Nucleus accumbens (tissue), 56 donors: ENCODE data around the gene UROC1.
"Not testable (repeated sequence)": the region's sequence is repeated elsewhere in the genome, so short reads cannot be mapped to it uniquely, and the experiment has no call there.

Experiments
- DNase-seq, 56 donors: peaks; one replicate each; lab custom pipeline; 2025; lab: John Stamatoyannopoulos, UW

Gene UROC1

GRCh38 chr3:126535636-126536035 lies 18.1 kb upstream of the UROC1 start:
- no peak for DNase-seq

GRCh38 chr3:126534716-126535115 lies 17.1 kb upstream of the UROC1 start:
- DNase-seq, result not testable (repeated sequence)

- DNase-seq, result no peak
Measured at GRCh38 chr3:126533506-126533905, 15.9 kb upstream of the UROC1 start.

- no peak for DNase-seq
Measured at GRCh38 chr3:126531051-126531330, 13.4 kb upstream of the UROC1 start.

GRCh38 chr3:126530171-126531050 lies 12.8 kb upstream of the UROC1 start:
- peak in 2 of 56 donors; percentile 12 to 31 for DNase-seq

- no peak for DNase-seq
Measured at GRCh38 chr3:126529585-126530170, 12.1 kb upstream of the UROC1 start.

- DNase-seq, result no peak
Measured at GRCh38 chr3:126528800-126529541, 11.4 kb upstream of the UROC1 start.

- no peak for DNase-seq
Measured at GRCh38 chr3:126528419-126528799, 10.8 kb upstream of the UROC1 start.

GRCh38 chr3:126527455-126528211 lies 10.1 kb upstream of the UROC1 start:
- no peak for DNase-seq

GRCh38 chr3:126527006-126527405 lies 9.4 kb upstream of the UROC1 start:
- DNase-seq, result no peak

GRCh38 chr3:126526668-126527005 lies 9.1 kb upstream of the UROC1 start:
- no peak for DNase-seq

GRCh38 chr3:126525853-126526667 lies 8.5 kb upstream of the UROC1 start:
- no peak for DNase-seq

- no peak for DNase-seq
Measured at GRCh38 chr3:126525091-126525852, 7.7 kb upstream of the UROC1 start.

GRCh38 chr3:126524429-126524988 lies 6.9 kb upstream of the UROC1 start:
- DNase-seq, result peak in 4 of 56 donors; percentile 16 to 39 (median 33)

GRCh38 chr3:126523745-126524428 lies 6.3 kb upstream of the UROC1 start, which contains the start of gene CHST13:
TSS of gene CHST13 (plus strand) at chr3:126524155. CDS start at chr3:126524333, 178 bp downstream.
- DNase-seq, result peak in 2 of 56 donors; percentile 31 to 44

GRCh38 chr3:126522363-126522788 lies 4.8 kb upstream of the UROC1 start:
- DNase-seq, result peak in 41 of 56 donors; percentile 9 to 79 (median 31)

- no peak for DNase-seq
Measured at GRCh38 chr3:126521122-126521891, 3.7 kb upstream of the UROC1 start.
